Epithelial cell of proximal tubule (primary cell): Measurements from ENCODE around the gene ZYG11A. TPM values are rescaled to one million over a fixed set of nuclear protein-coding genes. Genes with fewer than 3 reads are reported as not detected.

ENCODE experiments used
- DNase-seq: peaks from one replicate; pipeline ENCODE4 v3.0.0-alpha.2; 2011; ENCODE audit warnings: low read depth
- H3K4me3 ChIP-seq: 2 replicates; pipeline ENCODE4 v1.5.1; 2011; ENCODE audit warnings: low read depth, mild to moderate bottlenecking, low read length
- total RNA-seq: library from RNA; depleted of rRNA; stranded (reverse); fragments of >200 nt; gene quantifications from 2 replicates; pipeline ENCODE4 v1.2.3, GENCODE V29; 2015
- TF ChIP-seq, protein P1 (sequence below): conservative IDR thresholded peaks from 2 replicates; pipeline ENCODE4 v1.5.1; 2012; ENCODE audit warnings: low read depth, mild to moderate bottlenecking, low read length

The ZYG11A gene
- total RNA-seq, 1 donor from 2014 or later: 0.86 TPM

DNA sequence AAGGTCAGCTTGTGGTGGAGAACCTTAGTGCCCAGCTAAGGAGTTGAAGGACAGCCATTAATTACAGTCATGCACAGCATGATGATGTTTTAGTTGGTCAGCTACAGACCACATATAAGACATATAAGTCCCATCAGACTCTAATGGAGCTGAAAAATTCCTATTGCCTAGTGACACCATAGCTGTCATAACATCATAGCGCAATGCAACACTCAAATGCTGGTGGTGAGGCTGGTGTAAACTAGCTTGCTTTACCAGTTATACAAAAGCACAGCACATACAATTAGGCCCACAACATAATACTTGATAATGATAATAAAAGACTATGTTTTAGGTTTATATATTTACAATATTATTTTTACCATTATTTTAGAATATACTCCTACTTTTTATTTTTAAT is 75.0 kb downstream of the ZYG11A start:
- TF ChIP-seq, protein P1, sequence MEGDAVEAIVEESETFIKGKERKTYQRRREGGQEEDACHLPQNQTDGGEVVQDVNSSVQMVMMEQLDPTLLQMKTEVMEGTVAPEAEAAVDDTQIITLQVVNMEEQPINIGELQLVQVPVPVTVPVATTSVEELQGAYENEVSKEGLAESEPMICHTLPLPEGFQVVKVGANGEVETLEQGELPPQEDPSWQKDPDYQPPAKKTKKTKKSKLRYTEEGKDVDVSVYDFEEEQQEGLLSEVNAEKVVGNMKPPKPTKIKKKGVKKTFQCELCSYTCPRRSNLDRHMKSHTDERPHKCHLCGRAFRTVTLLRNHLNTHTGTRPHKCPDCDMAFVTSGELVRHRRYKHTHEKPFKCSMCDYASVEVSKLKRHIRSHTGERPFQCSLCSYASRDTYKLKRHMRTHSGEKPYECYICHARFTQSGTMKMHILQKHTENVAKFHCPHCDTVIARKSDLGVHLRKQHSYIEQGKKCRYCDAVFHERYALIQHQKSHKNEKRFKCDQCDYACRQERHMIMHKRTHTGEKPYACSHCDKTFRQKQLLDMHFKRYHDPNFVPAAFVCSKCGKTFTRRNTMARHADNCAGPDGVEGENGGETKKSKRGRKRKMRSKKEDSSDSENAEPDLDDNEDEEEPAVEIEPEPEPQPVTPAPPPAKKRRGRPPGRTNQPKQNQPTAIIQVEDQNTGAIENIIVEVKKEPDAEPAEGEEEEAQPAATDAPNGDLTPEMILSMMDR: no peak
- H3K4me3 ChIP-seq: no peak overlapping the region
- DNase-seq: no peak

DNA sequence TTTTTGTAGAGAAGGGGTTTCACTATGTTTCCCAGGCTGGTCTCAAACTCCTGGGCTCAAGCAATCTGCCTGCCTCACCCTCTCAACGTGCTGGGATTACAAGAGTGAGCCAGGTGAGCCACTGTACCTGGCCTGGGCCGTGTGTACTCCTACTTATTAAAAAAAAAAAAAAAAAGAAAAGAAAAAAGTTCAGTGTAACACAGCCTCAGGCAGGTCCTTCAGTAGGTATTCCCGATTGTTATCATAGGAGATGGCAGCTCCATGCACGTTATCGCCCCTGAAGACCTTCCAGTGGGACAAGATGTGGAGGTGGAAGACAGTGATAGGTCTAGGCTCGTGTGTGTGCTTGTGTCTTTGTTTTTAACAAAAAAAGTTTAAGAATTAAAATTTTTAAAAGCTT is 75.6 kb downstream of the ZYG11A start:
- DNase-seq: no peak
- no peak overlapping the region for H3K4me3 ChIP-seq
- TF ChIP-seq, protein P1: no peak

DNA sequence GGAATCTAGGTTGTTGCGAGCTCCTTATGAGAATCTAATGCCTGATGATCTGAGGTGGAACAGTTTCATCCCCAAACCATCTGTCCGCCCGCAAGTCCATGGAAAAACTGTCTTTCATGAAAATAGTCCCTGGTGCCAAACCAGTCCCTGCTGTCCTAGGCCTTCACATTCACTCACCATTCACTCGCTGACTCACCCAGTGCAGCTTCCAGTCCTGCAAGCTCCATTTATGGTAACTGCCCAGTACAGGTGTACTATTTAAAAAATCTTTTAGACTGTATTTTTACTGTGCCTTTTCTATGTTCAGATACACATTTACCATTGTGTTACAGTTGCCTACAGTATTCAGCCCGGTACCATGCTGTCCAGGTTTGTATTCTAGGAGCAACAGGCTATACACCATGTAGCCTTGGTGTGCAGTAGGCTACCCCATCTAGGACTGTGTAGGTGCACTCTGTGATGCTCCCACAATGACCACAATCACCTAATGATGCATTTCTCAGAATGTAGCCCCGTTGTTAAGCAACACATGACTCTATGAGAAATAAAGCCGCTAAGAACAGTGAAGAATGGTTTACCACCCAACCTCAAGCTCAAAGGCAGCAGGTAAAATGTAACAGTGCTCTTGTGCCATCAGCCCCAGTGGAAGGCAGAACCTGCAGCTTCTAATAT is 76.6 kb downstream of the ZYG11A start:
- no peak overlapping the region for H3K4me3 ChIP-seq
- TF ChIP-seq, protein P1: no peak
- no peak for DNase-seq

DNA sequence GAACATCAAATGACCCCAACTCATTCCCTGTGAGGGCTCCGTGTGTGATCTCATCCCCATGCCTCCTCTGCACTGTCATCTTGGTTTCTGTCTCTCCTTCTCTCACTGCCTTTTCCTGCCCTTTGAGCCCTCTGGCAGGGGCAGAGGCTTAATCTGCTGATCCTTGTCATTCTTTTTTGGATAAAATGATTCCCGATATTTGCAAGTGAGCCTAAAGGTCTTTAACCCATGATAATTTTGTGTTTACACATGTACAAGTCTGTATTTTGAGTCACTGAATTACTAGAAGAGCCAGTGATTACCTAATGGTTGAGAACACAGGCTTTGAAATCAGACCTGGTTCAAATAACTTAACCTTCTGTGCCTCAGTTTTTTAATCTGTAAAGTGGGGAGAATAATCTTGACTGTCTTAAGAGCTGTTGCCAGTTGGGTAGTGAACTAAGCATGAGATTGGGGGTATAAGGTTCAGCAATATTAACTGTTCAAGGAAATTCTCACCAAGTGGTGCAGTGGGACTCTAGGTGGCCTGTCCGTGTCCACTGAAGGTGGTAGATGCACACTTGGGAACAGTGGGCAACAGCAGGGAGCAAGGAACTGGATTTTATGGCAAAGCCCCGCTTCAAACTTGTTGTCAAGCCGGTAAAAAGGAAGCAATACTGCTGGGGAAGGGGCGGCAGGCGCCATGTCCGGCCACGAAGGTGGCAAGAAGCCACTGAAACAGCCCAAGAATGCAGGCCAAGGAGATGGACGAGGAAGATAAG is 77.3 kb downstream of the ZYG11A start:
- H3K4me3 ChIP-seq: no peak overlapping the region
- TF ChIP-seq, protein P1: no peak
- no peak for DNase-seq

DNA sequence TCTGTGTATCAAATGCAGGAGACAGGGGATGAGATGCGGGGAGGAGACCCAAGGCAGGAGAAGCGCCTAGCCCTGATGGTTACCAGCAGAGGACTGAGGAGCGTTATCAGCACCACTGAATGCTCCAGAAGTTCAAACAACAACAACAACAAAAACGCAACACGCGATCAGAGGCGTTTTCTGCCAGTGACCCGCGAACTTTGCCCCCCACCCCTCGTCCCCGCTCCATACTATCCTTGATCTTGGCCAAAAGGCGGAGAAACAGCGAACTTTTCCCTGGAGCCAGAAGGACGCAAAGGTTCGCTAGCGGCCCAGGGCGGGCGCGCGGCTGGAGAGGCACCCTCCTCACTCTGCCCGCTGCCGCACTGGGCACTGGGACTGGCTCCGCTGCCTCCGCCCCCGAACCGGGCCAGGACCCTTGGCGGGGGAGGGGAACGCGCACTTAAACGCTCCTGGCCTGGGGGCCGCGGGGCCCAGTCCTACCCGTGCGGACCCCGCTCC is 78.3 kb downstream of the ZYG11A start:
- peak overlapping the region; percentile 92 for H3K4me3 ChIP-seq
- DNase-seq: no peak
- TF ChIP-seq, protein P1: no peak

DNA sequence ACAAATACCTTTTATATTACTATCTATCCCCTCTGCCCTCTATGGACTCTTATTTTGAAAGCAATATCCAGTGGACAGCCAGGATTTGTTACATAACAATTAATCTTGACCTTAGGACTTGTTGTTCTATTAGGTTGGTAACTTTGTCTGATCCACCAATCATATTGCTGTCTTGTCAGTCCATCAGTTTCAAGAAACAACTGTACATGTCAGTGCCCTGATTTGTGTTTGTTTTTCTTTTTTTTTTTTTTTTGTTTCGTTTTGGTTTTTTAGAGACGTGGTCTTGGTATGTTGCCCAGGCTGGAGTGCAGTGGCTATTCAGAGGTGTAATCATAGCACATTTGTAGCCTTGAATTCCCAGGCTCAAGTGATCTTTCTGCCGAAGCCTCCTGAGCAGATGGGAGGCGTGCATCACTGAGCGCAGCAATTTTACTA is 83.0 kb downstream of the ZYG11A start:
- DNase-seq: peak; percentile 57
- peak overlapping the region; percentile 15 for H3K4me3 ChIP-seq
- TF ChIP-seq, protein P1: no peak
